HepG2 (cell line): ENCODE results near the gene NISCH. TPM values are rescaled to one million over a fixed set of nuclear protein-coding genes. Genes with fewer than 3 reads are reported as not detected.

Source experiments
- CENPBD1 ChIP-seq: sonication (generic); formaldehyde crosslinking; IDR thresholded peaks from 2 replicates; pipeline ENCODE4 v1.8.0; 2022; ENCODE audit warnings: missing genetic modification reagents, low read depth, mild to moderate bottlenecking, borderline replicate concordance
- HMG20A ChIP-seq: IDR thresholded peaks from 2 replicates; pipeline ENCODE4 v1.6.1; 2016; ENCODE audit warnings: borderline replicate concordance
- HNF1B ChIP-seq: sonication (generic); formaldehyde crosslinking; IDR thresholded peaks from 2 replicates; pipeline ENCODE4 v1.5.1; 2020; ENCODE audit warnings: mild to moderate bottlenecking, moderate library complexity, missing genetic modification reagents
- MNT ChIP-seq: fragments of 450-650 bp; IDR thresholded peaks from 2 replicates; pipeline ENCODE4 v1.6.1; 2016
- NRL ChIP-seq: sonication (generic); formaldehyde crosslinking; IDR thresholded peaks from 2 replicates; pipeline ENCODE4 v1.5.0; 2020; ENCODE audit warnings: missing genetic modification reagents, mild to moderate bottlenecking, moderate library complexity, borderline replicate concordance
- PBX3 ChIP-seq: sonication (generic); formaldehyde crosslinking; IDR thresholded peaks from 2 replicates; pipeline ENCODE4 v1.8.1; 2023; ENCODE audit warnings: missing genetic modification reagents, inconsistent platforms, borderline replicate concordance
- TEAD3 ChIP-seq: optimal IDR thresholded peaks from 2 replicates; pipeline ENCODE3; 2016; ENCODE audit warnings: borderline replicate concordance
- ZBTB10 ChIP-seq: sonication (generic); formaldehyde crosslinking; IDR thresholded peaks from 2 replicates; pipeline ENCODE4 v1.4.0; 2020; ENCODE audit warnings: missing genetic modification reagents, borderline replicate concordance
- ZNF225 ChIP-seq: sonication (generic); formaldehyde crosslinking; IDR thresholded peaks from 2 replicates; pipeline ENCODE4 v1.4.0; 2020; ENCODE audit warnings: mild to moderate bottlenecking, missing genetic modification reagents
- ZNF574 ChIP-seq: sonication (generic); formaldehyde crosslinking; IDR thresholded peaks from 2 replicates; pipeline ENCODE4 v1.4.0; 2020; ENCODE audit warnings: missing genetic modification reagents
- ZNF609 ChIP-seq: sonication (generic); formaldehyde crosslinking; IDR thresholded peaks from 2 replicates; pipeline ENCODE4 v1.4.0; 2020; ENCODE audit warnings: mild to moderate bottlenecking, missing genetic modification reagents, borderline replicate concordance
- polyA plus RNA-seq, 8 experiments: library from polyadenylated mRNA; depleted of rRNA in 3 of 8; stranded (reverse) in 7 of 8; unstranded in 1 of 8; fragments of >200 nt; fragmentation: Illumina TruSeq in 4 of 8; extraction: Trizol in 4 of 8; gene quantifications; 2 replicates each; pipeline versions ENCODE4 v1.2.1 to v1.2.3, GENCODE V29; 2011 to 2016; ENCODE audit warnings: low read depth in 4 of 8, missing spikeins in 1 of 8, mixed read lengths in 1 of 8; ENCODE audit not compliant: insufficient read depth in 1 of 8
- total RNA-seq, 5 experiments: library from RNA; depleted of rRNA; stranded (reverse); fragments of >200 nt; fragmentation: Illumina TruSeq; extraction: Trizol; gene quantifications; 2 replicates each; pipeline ENCODE4 v1.2.3, GENCODE V29; 2016; ENCODE audit warnings: low read depth in 1 of 5

Gene NISCH
- total and polyA plus RNA-seq, 2 of the 13 experiments (the other 11 are each of a cell fraction or from before 2014, with no cell fraction given) = 27.0 to 47.6 TPM

- TF ChIP-seq ZBTB10 (CRISPR knock-in tag) = no peak
- TF ChIP-seq TEAD3 (CRISPR knock-in tag) = peak; percentile 75
- TF ChIP-seq HMG20A = no peak
- peak; percentile 50 for TF ChIP-seq ZNF609
- TF ChIP-seq MNT = peak; percentile 34
- TF ChIP-seq CENPBD1 (CRISPR knock-in tag) = no peak
- no peak for TF ChIP-seq NRL (CRISPR knock-in tag)
- TF ChIP-seq ZNF225 (CRISPR knock-in tag) = no peak
- TF ChIP-seq ZNF574 (CRISPR knock-in tag) = 0 out of 2 replicates have a peak, but pooled peaks have one; percentile 21
- TF ChIP-seq HNF1B = no peak
- no peak for TF ChIP-seq PBX3 (CRISPR knock-in tag)
Measured at GRCh38 chr3:52451237-52452083, 3.9 kb upstream of the NISCH start (continued).
